HepG2 (cell line): ENCODE measurements around the gene TBC1D1. TPM values are rescaled to one million over a fixed set of nuclear protein-coding genes. Genes with fewer than 3 reads are reported as not detected.

Experiments used
- ATAC-seq: fragments of 200-7000 bp; cut with Tn5 transposase; 3 replicates; pipeline ENCODE4 v1.9.1; 2020; ENCODE audit warnings: mild to moderate bottlenecking, moderate library complexity
- BruUV-seq: library from RNA; stranded (reverse); fragments of 400-500 nt; replicated peaks from 2 replicates; lab custom pipeline; 2021; lab: Mats Ljungman, UMichigan
- CTCF ChIA-PET: fragments of 300-600 bp; formaldehyde crosslinking; extraction: SDS; loops from one replicate; lab custom pipeline; 2021; ENCODE audit warnings: low total read pairs, inconsistent platforms, low intra/inter-chr PET ratio; lab: Yijun Ruan, JAX
- POLR2A ChIA-PET: fragments of 350-600 bp; sonication (Branson Sonifier 250); formaldehyde crosslinking; loops from one replicate; lab custom pipeline; 2020; ENCODE audit warnings: antibody characterized with exemption, inconsistent platforms; lab: Yijun Ruan, JAX
- DNase-seq: peaks from one replicate; pipeline ENCODE4 v3.0.0-alpha.2; 2015; ENCODE audit warnings: low spot score
- FAIRE-seq: peaks from 3 replicates; lab custom pipeline; 2011; peaks lifted over from hg19 to GRCh38; lab: Jason Lieb, UNC
- H2AFZ ChIP-seq: one replicate; pipeline ENCODE4 v1.6.1; 2011; ENCODE audit warnings: low read length, inconsistent platforms
- H3K27ac ChIP-seq: fragments of 300-600 bp; 3 replicates; pipeline ENCODE4 v1.8.0; 2011; ENCODE audit warnings: mixed run types, mild to moderate bottlenecking, mixed read lengths, low read length, inconsistent platforms; ENCODE audit not compliant: insufficient read depth; ENCODE audit errors: extremely low read length
- H3K27me3 ChIP-seq, 2 experiments: fragments of 200-600 bp in 1 of 2; 2 replicates in 1 of 2; 3 replicates in 1 of 2; pipeline versions ENCODE4 v1.6.0 to v1.8.0; 2011; ENCODE audit warnings: low read length in 2 of 2, mild to moderate bottlenecking in 2 of 2, moderate library complexity in 2 of 2, inconsistent platforms in 1 of 2; ENCODE audit not compliant: insufficient read depth in 2 of 2, control insufficient read depth in 1 of 2
- H3K36me3 ChIP-seq, 2 experiments: fragments of 200-600 bp in 1 of 2; replicated peaks in 1 of 2; 2 replicates in 1 of 2; 3 replicates in 1 of 2; pipeline versions ENCODE4 v1.5.1 to v1.8.0; 2011; ENCODE audit warnings: low read length in 2 of 2, inconsistent platforms in 1 of 2; ENCODE audit not compliant: insufficient read depth in 2 of 2, control insufficient read depth in 1 of 2
- H3K4me1 ChIP-seq: 2 replicates; pipeline ENCODE4 v1.5.1; 2012; ENCODE audit warnings: low read length, inconsistent platforms; ENCODE audit not compliant: insufficient read depth
- H3K4me2 ChIP-seq: 2 replicates; pipeline ENCODE4 v1.6.0; 2011; ENCODE audit warnings: low read depth, low read length, inconsistent platforms
- H3K4me3 ChIP-seq, 3 experiments: fragments of 200-600 bp in 1 of 3; sonication (generic), shearing (Covaris generic) in 1 of 3; replicated peaks in 1 of 3; 2 replicates each; pipeline ENCODE4 v1.5.1; 2011 to 2016; ENCODE audit warnings: low read length in 3 of 3, inconsistent platforms in 2 of 3, low read depth in 2 of 3, mild to moderate bottlenecking in 2 of 3, control low read depth in 1 of 3, mixed read lengths in 1 of 3; ENCODE audit not compliant: insufficient read depth in 1 of 3
- H3K79me2 ChIP-seq: one replicate; pipeline ENCODE4 v1.6.1; 2011; ENCODE audit warnings: low read length, inconsistent platforms; ENCODE audit not compliant: insufficient read depth
- H3K9ac ChIP-seq: 2 replicates; pipeline ENCODE4 v1.6.0; 2011; ENCODE audit warnings: mild to moderate bottlenecking, low read depth, low read length, inconsistent platforms; ENCODE audit not compliant: insufficient read depth
- H3K9me3 ChIP-seq: 2 replicates; pipeline ENCODE4 v1.5.1; 2012; ENCODE audit warnings: mild to moderate bottlenecking, low read length
- H4K20me1 ChIP-seq: 2 replicates; pipeline ENCODE4 v1.6.0; 2011; ENCODE audit warnings: inconsistent platforms, mild to moderate bottlenecking, low read length, moderate library complexity; ENCODE audit not compliant: insufficient read depth
- ASH2L ChIP-seq: fragments of 300-600, 200-600 bp; sonication (generic); IDR thresholded peaks from 2 replicates; pipeline ENCODE4 v1.7.0; 2017; ENCODE audit warnings: low read depth, mild to moderate bottlenecking, moderate library complexity, mixed read lengths, low read length; ENCODE audit not compliant: insufficient read length
- BCL6 ChIP-seq: IDR thresholded peaks from 2 replicates; pipeline ENCODE4 v1.6.1; 2016; ENCODE audit warnings: missing genetic modification reagents, missing compliant biosample characterization
- CHD4 ChIP-seq: fragments of 200-600 bp; sonication (generic); IDR thresholded peaks from 2 replicates; pipeline ENCODE4 v1.7.0; 2017; ENCODE audit warnings: mild to moderate bottlenecking, low read length, borderline replicate concordance
- HHEX ChIP-seq: IDR thresholded peaks from 2 replicates; pipeline ENCODE4 v1.6.1; 2016; ENCODE audit warnings: control low read depth
- SALL2 ChIP-seq: sonication (generic); formaldehyde crosslinking; IDR thresholded peaks from 2 replicates; pipeline ENCODE4 v1.8.1; 2023; ENCODE audit warnings: mild to moderate bottlenecking, missing genetic modification reagents, inconsistent platforms
- SAP130 ChIP-seq: IDR thresholded peaks from 2 replicates; pipeline ENCODE4 v1.6.1; 2016; ENCODE audit warnings: low read depth
- SMAD1 ChIP-seq: sonication (generic); formaldehyde crosslinking; IDR thresholded peaks from 2 replicates; pipeline ENCODE4 v1.4.0; 2020; ENCODE audit warnings: missing genetic modification reagents, low read depth, mild to moderate bottlenecking, borderline replicate concordance
- SMAD9 ChIP-seq: sonication (generic); formaldehyde crosslinking; IDR thresholded peaks from 2 replicates; pipeline ENCODE4 v1.5.1; 2020; ENCODE audit warnings: mild to moderate bottlenecking, missing genetic modification reagents
- SMARCE1 ChIP-seq: fragments of 450-650 bp; IDR thresholded peaks from 2 replicates; pipeline ENCODE4 v1.6.1; 2017; ENCODE audit warnings: borderline replicate concordance
- ZNF276 ChIP-seq: sonication (generic); formaldehyde crosslinking; IDR thresholded peaks from 2 replicates; pipeline ENCODE4 v1.4.0; 2020; ENCODE audit warnings: mild to moderate bottlenecking, low read depth, missing genetic modification reagents
- ZNF354B ChIP-seq: sonication (generic); formaldehyde crosslinking; IDR thresholded peaks from 2 replicates; pipeline ENCODE4 v1.8.0; 2022; ENCODE audit warnings: mild to moderate bottlenecking, missing genetic modification reagents
- ZNF383 ChIP-seq: sonication (generic); formaldehyde crosslinking; IDR thresholded peaks from 2 replicates; pipeline ENCODE4 v1.4.0; 2020; ENCODE audit warnings: missing genetic modification reagents, mild to moderate bottlenecking, borderline replicate concordance
- WGBS: methylation state at CpG from one replicate; pipeline ENCODE4 v1.1.6; 2017; ENCODE audit warnings: low lambda C conversion rate; 5-methylcytosine and 5-hydroxymethylcytosine counted together
- in situ Hi-C: cut with HindIII; loops from 2 replicates; pipeline ENCODE4 v1.10.0; 2017; ENCODE audit warnings: low pct_unique_long_range_greater_than_20kb; ENCODE audit not compliant: extremely low pct_ligation_motif_present
- intact Hi-C: fragments of 100-400 bp; cut with micrococcal nuclease; formaldehyde crosslinking; loops from one replicate; pipeline ENCODE4 v1.10.0; 2022; ENCODE audit not compliant: unreplicated experiment
- polyA plus RNA-seq, 8 experiments: library from polyadenylated mRNA; depleted of rRNA in 3 of 8; stranded (reverse) in 7 of 8; unstranded in 1 of 8; fragments of >200 nt; fragmentation: Illumina TruSeq in 4 of 8; extraction: Trizol in 4 of 8; gene quantifications; 2 replicates each; pipeline versions ENCODE4 v1.2.1 to v1.2.3, GENCODE V29; 2011 to 2016; ENCODE audit warnings: low read depth in 4 of 8, missing spikeins in 1 of 8, mixed read lengths in 1 of 8; ENCODE audit not compliant: insufficient read depth in 1 of 8
- total RNA-seq, 5 experiments: library from RNA; depleted of rRNA; stranded (reverse); fragments of >200 nt; fragmentation: Illumina TruSeq; extraction: Trizol; gene quantifications; 2 replicates each; pipeline ENCODE4 v1.2.3, GENCODE V29; 2016; ENCODE audit warnings: low read depth in 1 of 5
- TF ChIP-seq, protein P1 (sequence below): sonication (generic); formaldehyde crosslinking; IDR thresholded peaks from 2 replicates; pipeline ENCODE4 v1.8.1; 2023; ENCODE audit warnings: mild to moderate bottlenecking, missing genetic modification reagents, borderline replicate concordance
- TF ChIP-seq, protein P2 (sequence below): sonication (generic); formaldehyde crosslinking; conservative IDR thresholded peaks from 2 replicates; pipeline ENCODE4 v1.4.0; 2020; ENCODE audit warnings: missing genetic modification reagents

The TBC1D1 gene
- total and polyA plus RNA-seq, 2 of the 13 experiments (the other 11 are each of a cell fraction or from before 2014, with no cell fraction given), result 37.3 to 62.8 TPM

DNA sequence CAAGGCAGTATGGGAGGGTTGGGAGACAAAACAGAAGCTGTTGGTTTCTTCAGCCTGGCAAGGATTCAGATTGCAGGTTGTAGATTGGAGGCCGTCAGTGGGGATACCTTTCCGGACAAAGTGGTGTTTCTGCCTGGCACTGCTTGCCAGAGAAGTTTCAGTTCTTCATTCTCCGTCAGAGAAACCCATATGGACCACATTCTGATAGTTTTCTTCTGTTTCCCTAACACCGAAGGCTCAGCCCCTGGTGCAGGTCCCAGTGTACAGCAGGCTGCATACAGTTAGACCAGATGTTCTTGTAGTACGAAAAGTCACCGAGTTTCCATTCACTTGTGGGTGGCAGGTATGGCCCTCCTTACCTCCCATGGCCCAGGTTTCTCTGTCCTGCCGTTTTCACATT is 176.6 kb downstream of the TBC1D1 start:
- no peak for ATAC-seq
- in situ Hi-C loops (loop anchor here (10.0 to 25.0 kb wide), 2 partner anchors 245 to 657 kb away; no protein-coding TSS in a partner anchor), intact Hi-C loops (no loop called here)
- Histone ChIP-seq H3K4me1 (peaks cover 50% of the 10 kb centered on the region), H3K27ac (no peak overlapping the region), H4K20me1 (no peaks in the 10 kb centered on the region), H3K36me3 (peaks cover 4 to 6% of the 10 kb centered on the region in 2 experiments; a peak in 2 of 5 replicates), H3K9ac (no peak overlapping the region), H3K27me3 (no peaks in the 10 kb centered on the region)
- CTCF ChIA-PET, result no interaction called here
- WGBS, result 97% methylated on average over 7 of the region's 7 CpGs
- no TSS peak for BruUV-seq
- TF ChIP-seq SMARCE1 (no peak), ZNF354B (CRISPR knock-in tag) (no peak), BCL6 (CRISPR knock-in tag) (no peak), SALL2 (no peak), ASH2L (no peak)
- TF ChIP-seq, protein P1, sequence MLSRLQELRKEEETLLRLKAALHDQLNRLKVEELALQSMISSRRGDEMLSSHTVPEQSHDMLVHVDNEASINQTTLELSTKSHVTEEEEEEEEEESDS (CRISPR knock-in tag), result no peak
- TF ChIP-seq, all 625 proteins: peak for 0
- FAIRE-seq (no peak), DNase-seq (no peak)
- H3K9me3 ChIP-seq, result no peaks in the 10 kb centered on the region
- H2AFZ ChIP-seq, result no peak overlapping the region
- no peak overlapping the region for H3K4me2 ChIP-seq
- no peak overlapping the region for H3K4me3 ChIP-seq
- POLR2A ChIA-PET, result no interaction called here
- no peaks in the 10 kb centered on the region for H3K79me2 ChIP-seq

- BruUV-seq, result no TSS peak
- Histone ChIP-seq H3K9me3 (no peaks in the 10 kb centered on the region), H3K27ac (no peak overlapping the region), H3K9ac (no peak overlapping the region), H2AFZ (no peak overlapping the region), H3K4me3 (no peak overlapping the region), H3K36me3 (peaks cover 4 to 6% of the 10 kb centered on the region in 2 experiments; a peak in 2 of 5 replicates), H3K4me1 (peaks cover 50% of the 10 kb centered on the region), H3K27me3 (no peaks in the 10 kb centered on the region), H3K4me2 (no peak overlapping the region), H4K20me1 (no peaks in the 10 kb centered on the region), H3K79me2 (no peaks in the 10 kb centered on the region)
- over 99% methylated on average over 7 of the region's 7 CpGs for WGBS
- DNase-seq (no peak), FAIRE-seq (no peak), ATAC-seq (no peak)
- in situ Hi-C loops (loop anchor here (10.0 to 25.0 kb wide), 2 partner anchors 244 to 657 kb away; no protein-coding TSS in a partner anchor), intact Hi-C loops (no loop called here)
- CTCF ChIA-PET, result no interaction called here
- POLR2A ChIA-PET, result interaction anchor here (1.2 kb wide), 1 partner anchor 93 kb away, joined by 4 read pairs; no protein-coding TSS in a partner anchor
- TF ChIP-seq CHD4 (no peak), SMAD9 (no peak), SMAD1 (CRISPR knock-in tag) (no peak), ZNF276 (no peak), HHEX (CRISPR knock-in tag) (no peak), ZNF383 (no peak), SAP130 (CRISPR knock-in tag) (no peak)
- TF ChIP-seq, protein P2, sequence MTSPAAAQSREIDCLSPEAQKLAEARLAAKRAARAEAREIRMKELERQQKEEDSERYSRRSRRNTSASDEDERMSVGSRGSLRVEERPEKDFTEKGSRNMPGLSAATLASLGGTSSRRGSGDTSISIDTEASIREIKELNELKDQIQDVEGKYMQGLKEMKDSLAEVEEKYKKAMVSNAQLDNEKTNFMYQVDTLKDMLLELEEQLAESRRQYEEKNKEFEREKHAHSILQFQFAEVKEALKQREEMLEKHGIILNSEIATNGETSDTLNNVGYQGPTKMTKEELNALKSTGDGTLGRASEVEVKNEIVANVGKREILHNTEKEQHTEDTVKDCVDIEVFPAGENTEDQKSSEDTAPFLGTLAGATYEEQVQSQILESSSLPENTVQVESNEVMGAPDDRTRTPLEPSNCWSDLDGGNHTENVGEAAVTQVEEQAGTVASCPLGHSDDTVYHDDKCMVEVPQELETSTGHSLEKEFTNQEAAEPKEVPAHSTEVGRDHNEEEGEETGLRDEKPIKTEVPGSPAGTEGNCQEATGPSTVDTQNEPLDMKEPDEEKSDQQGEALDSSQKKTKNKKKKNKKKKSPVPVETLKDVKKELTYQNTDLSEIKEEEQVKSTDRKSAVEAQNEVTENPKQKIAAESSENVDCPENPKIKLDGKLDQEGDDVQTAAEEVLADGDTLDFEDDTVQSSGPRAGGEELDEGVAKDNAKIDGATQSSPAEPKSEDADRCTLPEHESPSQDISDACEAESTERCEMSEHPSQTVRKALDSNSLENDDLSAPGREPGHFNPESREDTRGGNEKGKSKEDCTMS (CRISPR knock-in tag), result no peak
Observed at GRCh38 chr4:38068107-38068506, 177.2 kb downstream of the TBC1D1 start.
